ENCODE measurements around the gene ARHGAP26. TPM values are rescaled to one million over a fixed set of nuclear protein-coding genes. Genes with fewer than 3 reads are reported as not detected.

Gene ARHGAP26
- total RNA-seq, 1 donor from 2014 or later, result 35.4 TPM

DNA sequence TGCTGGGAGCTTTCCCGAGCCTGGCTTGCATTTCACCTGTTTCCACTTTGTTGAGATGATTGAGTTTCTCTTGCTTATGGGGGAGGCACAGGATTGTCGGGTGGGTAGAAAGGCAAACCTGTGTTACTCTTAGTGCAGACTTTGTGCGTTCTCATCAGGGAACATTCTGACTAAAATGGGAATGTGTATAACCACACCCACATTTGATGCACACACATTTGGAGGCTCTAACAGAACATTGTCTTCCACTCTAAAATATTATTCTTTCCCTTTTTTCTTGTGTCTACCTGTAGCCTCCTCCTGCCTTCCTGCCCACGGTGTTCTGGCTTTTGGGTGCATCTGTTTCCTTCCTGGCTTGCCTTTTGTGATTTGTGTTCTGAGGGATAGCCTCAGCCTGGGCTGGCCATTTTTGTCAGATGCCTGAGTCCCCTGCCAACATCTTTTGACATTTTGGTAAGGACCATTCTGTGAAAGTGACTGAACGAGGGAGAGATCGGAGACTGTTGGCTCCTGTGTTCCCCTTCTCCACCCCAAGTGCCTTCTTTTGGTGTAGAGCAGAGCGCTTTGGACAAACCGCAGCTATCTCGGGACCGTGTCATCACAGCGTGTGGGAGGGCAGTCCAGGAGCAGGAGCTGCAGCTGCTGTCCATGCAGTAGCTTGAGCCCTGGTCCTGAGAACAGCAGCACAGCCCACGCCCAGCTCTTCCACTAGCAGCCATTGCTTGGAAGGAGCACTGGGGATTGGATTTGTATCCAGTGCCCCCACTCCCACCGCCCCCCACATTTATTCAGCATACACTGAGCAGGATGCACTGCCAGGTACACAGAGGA lies 101.4 kb downstream of the ARHGAP26 start:
- H3K36me3 ChIP-seq, result no peaks in the 10 kb centered on the region
- no peak overlapping the region for H3K27ac ChIP-seq
- no peaks in the 10 kb centered on the region for H3K27me3 ChIP-seq
- H3K4me1 ChIP-seq, result peaks cover 42% of the 10 kb centered on the region
- ATAC-seq (peak; percentile 7), DNase-seq (peak; percentile 68)
- TF ChIP-seq, protein P1, sequence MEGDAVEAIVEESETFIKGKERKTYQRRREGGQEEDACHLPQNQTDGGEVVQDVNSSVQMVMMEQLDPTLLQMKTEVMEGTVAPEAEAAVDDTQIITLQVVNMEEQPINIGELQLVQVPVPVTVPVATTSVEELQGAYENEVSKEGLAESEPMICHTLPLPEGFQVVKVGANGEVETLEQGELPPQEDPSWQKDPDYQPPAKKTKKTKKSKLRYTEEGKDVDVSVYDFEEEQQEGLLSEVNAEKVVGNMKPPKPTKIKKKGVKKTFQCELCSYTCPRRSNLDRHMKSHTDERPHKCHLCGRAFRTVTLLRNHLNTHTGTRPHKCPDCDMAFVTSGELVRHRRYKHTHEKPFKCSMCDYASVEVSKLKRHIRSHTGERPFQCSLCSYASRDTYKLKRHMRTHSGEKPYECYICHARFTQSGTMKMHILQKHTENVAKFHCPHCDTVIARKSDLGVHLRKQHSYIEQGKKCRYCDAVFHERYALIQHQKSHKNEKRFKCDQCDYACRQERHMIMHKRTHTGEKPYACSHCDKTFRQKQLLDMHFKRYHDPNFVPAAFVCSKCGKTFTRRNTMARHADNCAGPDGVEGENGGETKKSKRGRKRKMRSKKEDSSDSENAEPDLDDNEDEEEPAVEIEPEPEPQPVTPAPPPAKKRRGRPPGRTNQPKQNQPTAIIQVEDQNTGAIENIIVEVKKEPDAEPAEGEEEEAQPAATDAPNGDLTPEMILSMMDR (IDR thresholded peaks at IDR 0.05), result no peak
- intact Hi-C loops (cut with DNase I), result no loop called here
- no peak overlapping the region for H3K4me3 ChIP-seq
- no peaks in the 10 kb centered on the region for H3K9me3 ChIP-seq

DNA sequence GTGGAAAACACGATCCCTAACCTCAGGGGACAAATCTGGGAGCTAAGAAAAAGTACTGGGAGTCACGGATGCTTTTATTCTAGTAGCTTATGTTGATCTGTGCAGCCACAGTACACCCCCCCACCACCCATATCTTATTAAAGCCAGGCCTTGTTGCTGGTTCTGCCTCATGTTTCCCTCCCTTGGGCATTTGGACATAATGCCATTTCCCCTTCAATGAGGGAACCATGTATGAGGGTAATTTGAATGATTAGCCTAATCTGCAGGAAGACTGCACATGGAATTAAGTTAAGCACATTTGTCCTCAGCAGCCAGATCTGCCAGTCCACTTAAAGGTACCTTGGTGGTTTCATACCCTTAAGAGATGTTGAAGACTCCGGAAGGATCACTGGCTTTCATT lies 102.0 kb downstream of the ARHGAP26 start:
- ATAC-seq (no peak), DNase-seq (no peak)
- TF ChIP-seq, protein P1 (IDR thresholded peaks at IDR 0.05), result no peak
- Histone ChIP-seq H3K36me3 (no peaks in the 10 kb centered on the region), H3K27me3 (no peaks in the 10 kb centered on the region), H3K4me1 (peaks cover 38% of the 10 kb centered on the region), H3K27ac (no peak overlapping the region), H3K9me3 (no peaks in the 10 kb centered on the region), H3K4me3 (no peak overlapping the region)
- intact Hi-C loops (cut with DNase I), result no loop called here

DNA sequence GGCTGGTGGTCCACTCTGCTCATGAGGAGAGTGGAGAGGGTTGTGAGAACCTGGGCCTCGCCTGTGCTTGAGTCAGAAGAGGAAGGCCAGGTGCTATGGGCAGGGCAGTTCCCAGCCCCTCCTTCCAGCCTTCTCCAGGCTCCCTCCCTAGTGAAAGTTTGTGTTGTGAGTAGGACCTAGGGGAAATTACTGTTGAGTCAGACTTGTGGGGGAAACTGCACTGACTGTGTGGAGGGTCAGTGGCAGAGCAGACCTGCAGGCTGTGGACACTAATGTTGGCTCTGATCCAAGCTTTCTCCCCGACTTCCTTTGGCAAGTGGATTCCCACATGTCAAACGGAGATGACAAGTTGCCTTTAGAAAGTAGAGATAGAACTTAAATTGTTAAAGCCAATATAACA lies 102.6 kb downstream of the ARHGAP26 start:
- no peak for DNase-seq
- Histone ChIP-seq H3K9me3 (no peaks in the 10 kb centered on the region), H3K36me3 (no peaks in the 10 kb centered on the region), H3K4me3 (no peak overlapping the region), H3K27me3 (no peaks in the 10 kb centered on the region), H3K27ac (no peak overlapping the region), H3K4me1 (peaks cover 35% of the 10 kb centered on the region)
- TF ChIP-seq, protein P1 (IDR thresholded peaks at IDR 0.05), result no peak
- peak; percentile 33 for ATAC-seq
- intact Hi-C loops (cut with DNase I), result no loop called here

DNA sequence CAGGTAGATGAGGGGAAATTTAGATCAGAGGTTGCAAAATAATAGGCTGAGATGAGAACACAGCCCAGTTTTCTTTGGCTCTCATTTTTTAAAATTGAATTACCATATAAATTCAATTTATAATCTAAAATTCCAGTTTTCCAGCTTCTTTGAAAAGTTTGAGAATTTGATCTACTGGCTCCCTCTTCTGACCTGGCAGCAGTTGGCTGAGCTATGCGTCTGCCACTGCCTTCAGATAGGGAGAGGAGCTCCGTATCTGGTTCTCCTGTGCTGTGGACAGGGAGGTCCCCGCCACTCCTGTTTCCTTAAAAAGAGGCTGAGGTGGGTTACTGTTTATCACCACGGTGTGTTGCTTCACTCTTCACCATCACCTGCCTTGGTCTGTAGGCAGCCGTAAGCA lies 103.7 kb downstream of the ARHGAP26 start:
- no peaks in the 10 kb centered on the region for H3K27me3 ChIP-seq
- no peak for DNase-seq
- no peak overlapping the region for H3K27ac ChIP-seq
- H3K36me3 ChIP-seq, result no peaks in the 10 kb centered on the region
- TF ChIP-seq, protein P1 (IDR thresholded peaks at IDR 0.05), result no peak
- no peaks in the 10 kb centered on the region for H3K9me3 ChIP-seq
- no peak overlapping the region for H3K4me3 ChIP-seq
- no peak for ATAC-seq
- intact Hi-C loops (cut with DNase I), result no loop called here
- H3K4me1 ChIP-seq, result peaks cover 35% of the 10 kb centered on the region

DNA sequence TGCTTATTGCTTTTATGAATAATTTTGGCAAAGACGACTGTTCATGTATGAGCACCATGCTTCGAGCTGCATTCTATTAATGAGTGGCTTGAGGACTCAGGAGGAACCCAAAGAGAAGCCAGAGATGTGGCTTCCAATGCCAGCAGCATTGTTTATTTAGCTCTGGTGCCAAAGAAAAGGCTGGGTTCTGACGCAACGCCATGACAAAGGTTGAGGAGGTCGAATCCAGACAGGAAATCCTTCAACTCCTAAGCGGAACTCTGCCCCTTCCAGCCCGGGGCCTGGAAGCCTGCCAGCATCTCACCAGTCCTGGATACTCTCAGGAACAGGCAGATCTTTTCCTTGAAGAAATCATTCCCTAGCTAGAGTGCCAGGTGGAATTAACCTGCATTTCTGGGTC lies 104.4 kb downstream of the ARHGAP26 start:
- intact Hi-C loops (cut with DNase I), result no loop called here
- peaks cover 4% of the 10 kb centered on the region for H3K36me3 ChIP-seq
- peak; percentile 79 for ATAC-seq
- TF ChIP-seq, protein P1 (IDR thresholded peaks at IDR 0.05), result no peak
- H3K4me3 ChIP-seq, result no peak overlapping the region
- H3K27ac ChIP-seq, result no peak overlapping the region
- H3K4me1 ChIP-seq, result peaks cover 34% of the 10 kb centered on the region
- no peaks in the 10 kb centered on the region for H3K9me3 ChIP-seq
- no peaks in the 10 kb centered on the region for H3K27me3 ChIP-seq
- DNase-seq, result peak; percentile 94
